Measurements from ENCODE around the gene COPZ2. TPM values are rescaled to one million over a fixed set of nuclear protein-coding genes. Genes with fewer than 3 reads are reported as not detected.
A peak's percentile ranks its signal among the peaks of the same experiment; 100 is the strongest.
"Not testable (repeated sequence)": the region's sequence is repeated elsewhere in the genome, so short reads cannot be mapped to it uniquely, and the experiment has no call there.

COPZ2 gene
- total RNA-seq, 1 donor from 2014 or later: 5.5 TPM

GRCh38 chr17:48031966-48032365 lies 5.6 kb downstream of the COPZ2 start:
- no peak for DNase-seq (ENCODE audit: low read depth in 2 of 2)

DNA sequence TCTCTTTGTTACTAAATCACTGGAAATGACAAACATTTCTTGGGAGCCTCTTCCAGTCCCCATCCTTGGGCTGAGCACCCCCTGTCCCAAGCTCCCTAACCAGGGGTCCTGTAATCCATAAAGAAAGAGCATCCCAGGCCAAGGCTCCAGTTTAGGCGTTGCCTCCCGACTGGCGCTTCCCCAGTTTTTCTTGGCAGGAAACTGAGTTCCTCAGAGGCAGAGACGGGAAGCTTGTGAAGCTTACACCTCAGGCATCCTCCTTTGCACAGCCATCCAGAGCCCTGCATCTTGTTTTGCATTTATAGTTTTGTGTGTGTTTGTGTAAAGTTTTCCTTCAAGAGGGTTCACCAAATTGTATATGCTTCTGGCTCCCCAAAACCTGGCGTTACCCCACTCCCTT lies 7.1 kb downstream of the COPZ2 start:
- DNase-seq (ENCODE audit: low read depth in 2 of 2): no peak

DNA sequence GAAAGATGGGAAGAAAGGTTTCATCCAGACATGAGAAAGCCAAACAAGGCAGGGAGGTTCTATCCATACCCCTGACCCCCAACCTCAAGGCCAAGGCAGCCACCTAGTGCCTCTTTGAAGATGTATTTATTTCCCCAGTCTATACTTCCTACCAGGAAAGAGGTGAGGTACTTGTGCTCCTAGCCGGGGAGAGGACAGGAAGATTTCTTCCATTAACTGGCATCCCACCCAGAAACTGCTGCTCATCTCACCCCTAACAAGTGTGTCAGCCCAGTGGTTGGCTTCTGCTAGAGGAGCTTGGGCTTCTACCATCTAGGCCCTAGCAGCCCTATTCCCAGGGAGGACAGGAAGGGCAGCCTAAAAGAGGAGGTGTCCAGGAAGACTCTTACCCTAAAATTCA lies 8.9 kb downstream of the COPZ2 start:
- DNase-seq (ENCODE audit: low read depth in 2 of 2): no peak

- DNase-seq (ENCODE audit: low read depth in 2 of 2): no peak
These were observed 10.1 kb downstream of the COPZ2 start for GRCh38 chr17:48027322-48027981.

- peak; percentile 70 to 84 for DNase-seq (ENCODE audit: low read depth in 2 of 2)
These were observed 10.9 kb downstream of the COPZ2 start for GRCh38 chr17:48026502-48027321.

DNA sequence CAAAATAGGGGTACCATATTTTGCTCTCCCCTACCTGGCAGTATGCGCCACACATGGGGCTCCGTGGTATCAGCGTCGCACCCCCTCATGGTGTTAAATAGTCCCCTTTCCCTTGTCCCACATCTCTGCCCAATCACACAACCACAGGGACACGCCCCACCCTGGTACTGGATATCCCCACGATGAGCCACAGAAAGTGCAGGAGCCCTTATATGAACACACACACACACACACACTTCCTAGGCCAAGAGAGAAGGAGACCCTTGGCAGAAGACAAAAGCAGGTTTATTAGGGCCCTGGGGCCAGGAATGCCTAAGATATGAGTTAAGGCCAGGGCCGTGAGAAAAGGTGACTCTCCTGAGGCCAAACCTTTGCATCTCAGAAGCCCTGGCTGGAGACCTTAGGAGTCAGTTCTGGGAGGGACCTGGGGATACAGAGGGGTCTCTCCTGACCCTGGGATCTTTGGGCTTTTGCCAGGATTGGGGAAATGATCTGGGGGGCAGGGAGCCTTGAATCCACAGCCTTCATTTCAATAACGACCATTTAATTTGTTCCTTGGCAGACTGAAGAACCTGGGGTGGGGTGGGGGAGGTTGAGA lies 11.6 kb downstream of the COPZ2 start:
- no peak for DNase-seq (ENCODE audit: low read depth in 2 of 2)

DNA sequence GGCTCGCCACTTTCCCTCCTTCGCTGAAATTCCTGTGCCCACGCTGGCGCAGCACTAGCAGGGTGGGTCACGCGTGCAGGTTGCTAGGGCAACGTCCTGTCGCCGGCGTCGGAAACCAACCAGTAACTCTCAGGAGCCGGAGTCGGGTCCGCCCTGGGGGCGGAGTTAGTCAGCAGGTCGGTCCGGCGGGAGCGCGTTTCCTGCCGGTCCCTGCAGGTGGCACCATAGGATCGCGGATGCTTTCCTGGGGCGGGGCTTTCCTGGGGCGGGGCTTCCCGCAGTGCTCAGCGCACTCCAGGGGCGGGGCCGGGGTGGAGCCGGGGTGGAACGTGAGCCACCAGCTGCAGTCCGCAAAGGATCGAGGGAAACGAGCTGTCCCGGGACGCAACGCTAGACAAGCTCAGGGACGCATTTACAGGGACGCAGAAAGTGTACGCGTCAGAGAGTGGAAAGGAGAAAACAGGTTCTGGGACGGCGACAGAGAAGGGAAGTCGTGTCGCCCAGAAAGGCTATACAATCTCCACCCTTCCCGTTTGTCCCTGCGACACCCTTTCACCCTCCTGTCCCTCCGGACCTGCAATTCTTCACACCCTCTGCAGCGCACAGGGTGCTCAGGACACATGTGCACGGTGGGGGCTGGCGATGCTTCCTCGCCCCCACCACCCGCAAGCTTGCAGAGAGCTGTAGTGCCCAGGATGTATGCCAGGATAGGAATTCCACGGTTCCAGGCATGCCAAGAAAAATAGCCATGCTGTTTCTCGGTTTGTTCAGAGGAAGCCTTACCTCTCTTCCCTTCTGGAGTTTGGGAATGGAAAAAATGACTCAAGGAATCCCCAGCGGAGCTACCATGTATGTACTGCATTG lies 12.3 kb downstream of the COPZ2 start:
- DNase-seq (ENCODE audit: low read depth in 2 of 2): peak; percentile 93 to 97

DNA sequence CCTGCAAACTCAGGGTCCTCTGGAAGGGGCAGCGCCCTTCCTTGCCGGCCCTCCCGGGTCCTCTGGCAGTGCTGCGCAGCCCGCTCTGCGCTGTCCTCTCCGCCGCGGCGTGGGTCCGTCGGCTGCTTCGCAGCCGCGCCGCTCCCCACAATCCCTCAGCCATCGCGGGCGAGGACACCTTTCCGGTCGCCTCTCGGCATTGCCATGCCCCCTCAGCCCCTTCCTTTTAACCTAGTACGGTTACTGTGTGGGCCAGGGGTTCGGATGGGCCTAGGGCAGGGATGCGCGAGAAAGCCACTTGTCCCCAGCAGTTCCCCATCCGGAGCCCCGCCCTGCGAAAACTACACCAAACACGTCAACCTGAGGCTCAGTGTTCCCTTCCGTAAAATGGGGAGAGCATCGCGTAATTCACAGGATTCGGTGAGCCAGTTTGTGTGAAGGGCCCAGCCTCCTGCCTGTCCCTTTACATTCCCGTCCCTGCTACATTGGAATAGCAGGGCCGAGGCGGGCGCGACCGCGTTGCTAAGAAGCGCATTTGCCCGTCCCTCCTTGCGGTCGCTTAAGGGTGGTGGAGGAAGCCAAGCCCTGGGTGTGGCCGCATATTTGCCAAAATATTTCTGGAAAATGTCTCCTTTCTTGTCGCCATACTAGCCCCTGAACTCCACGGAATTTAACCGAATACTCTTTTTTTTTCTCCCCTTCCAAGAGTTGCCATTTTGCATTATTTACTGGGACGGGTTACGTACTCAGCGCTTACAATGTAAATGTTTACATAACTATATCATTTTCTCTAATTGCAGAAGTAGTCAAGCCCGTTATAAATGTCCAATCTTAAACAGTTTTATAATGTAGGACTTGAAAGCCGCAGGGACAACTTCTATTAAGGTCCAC lies 13.2 kb downstream of the COPZ2 start:
- peak in 1 of 2 donors; percentile 23 for DNase-seq (ENCODE audit: low read depth in 2 of 2)

DNA sequence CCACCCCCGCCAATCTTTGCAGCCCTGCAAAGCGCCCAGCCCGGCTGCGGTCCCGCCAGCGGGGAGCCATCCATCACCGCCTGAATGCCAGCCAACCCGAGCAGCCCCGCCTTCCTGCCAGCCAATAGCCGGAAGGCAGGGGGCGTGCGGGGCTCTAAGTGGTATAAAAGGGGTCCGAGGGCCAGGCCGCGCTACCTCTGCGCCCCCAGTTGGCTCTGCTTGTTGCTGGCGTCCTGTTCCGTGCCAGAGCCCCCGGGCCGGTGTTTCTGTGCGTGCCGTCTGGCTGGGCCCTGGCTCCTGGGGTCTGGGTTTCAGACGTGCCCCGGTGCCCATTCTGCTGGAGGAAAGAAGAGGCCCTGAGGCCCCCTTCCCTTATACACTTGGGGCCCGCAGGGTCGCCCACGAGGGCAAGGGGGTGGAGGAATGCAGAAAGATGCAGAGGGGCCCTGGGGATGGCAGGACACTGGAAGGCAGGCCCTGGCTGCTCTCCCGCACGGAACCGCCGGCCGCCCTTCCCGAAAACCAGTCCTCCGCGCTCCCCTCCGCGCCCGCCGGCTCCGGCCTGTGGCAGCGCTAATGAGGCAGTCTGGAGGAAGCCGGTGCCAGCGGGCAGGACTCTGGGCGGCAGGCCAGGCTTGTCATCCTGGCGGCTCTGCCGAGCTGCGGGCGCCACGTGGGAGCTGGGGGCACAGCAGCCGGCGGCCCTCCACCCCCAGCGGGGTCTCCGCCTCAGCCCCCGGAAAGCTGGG lies 14.0 kb downstream of the COPZ2 start:
- DNase-seq (ENCODE audit: low read depth in 2 of 2): peak in 1 of 2 donors; percentile 66

GRCh38 chr17:48022901-48023300 lies 14.7 kb downstream of the COPZ2 start:
- no peak for DNase-seq (ENCODE audit: low read depth in 2 of 2)

GRCh38 chr17:48021934-48022333 lies 15.7 kb downstream of the COPZ2 start:
- no peak for DNase-seq (ENCODE audit: low read depth in 2 of 2)

DNA sequence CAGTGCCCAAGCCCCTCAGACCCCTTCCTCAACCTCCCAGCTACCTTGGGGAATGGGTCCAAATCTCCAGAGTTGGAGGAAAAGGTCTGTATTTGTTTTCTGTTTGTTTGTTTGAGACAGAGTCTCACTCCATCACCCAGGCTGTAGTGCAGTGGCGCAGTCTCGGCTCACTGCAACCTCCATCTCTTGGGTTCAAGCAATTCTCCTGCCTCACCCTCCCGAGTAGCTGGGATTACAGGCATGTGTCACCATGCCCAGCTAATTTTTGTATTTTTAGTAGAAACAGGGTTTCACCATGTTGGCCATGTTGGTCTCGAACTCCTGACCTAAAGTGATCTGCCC lies 19.8 kb downstream of the COPZ2 start:
- DNase-seq (ENCODE audit: low read depth in 2 of 2): not testable (repeated sequence)

DNA sequence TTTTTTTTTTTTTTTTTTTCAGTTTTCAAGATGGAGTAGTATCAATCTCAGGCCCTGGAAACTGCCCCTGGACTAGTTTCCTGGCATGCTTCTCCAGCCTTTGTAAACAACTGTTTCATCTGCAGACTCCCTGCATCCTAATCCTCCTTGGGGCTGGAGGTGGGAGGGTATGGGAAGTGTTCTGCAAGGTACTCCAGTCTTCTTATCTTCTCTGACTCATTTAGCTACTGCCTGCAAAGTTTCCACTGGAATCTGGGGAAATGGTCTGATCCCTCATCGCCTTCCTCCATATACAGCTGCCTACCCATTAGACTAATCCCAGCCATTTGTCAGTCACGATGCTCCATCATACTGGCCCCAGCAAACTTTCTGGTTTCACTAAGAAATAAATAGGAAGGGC lies 21.5 kb downstream of the COPZ2 start:
- no peak for DNase-seq (ENCODE audit: low read depth in 2 of 2)

GRCh38 chr17:48014595-48015111 lies 22.9 kb downstream of the COPZ2 start:
- no peak for DNase-seq (ENCODE audit: low read depth in 2 of 2)

GRCh38 chr17:48013876-48014594 lies 23.6 kb downstream of the COPZ2 start:
- DNase-seq (ENCODE audit: low read depth in 2 of 2): no peak

DNA sequence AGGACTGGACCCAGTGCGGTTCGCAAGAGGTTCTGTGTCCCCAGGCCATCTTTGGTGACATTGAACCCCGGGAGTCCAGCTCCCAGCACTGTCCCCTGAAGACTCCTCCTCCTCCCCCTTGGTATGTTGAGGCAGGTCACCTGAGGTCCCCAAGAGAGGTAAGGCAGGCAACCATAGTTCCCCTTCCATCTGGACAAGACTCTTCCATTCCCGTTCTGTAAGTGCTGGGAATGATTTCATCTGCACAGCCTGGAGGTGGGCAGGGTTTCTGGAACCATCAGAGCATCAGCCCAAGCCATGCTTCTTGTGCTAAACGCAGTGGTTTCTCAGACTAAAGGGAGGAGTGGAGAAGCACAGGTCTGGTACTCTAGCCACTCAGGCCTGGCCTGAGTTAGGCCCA lies 24.9 kb downstream of the COPZ2 start:
- DNase-seq (ENCODE audit: low read depth in 2 of 2): no peak

DNA sequence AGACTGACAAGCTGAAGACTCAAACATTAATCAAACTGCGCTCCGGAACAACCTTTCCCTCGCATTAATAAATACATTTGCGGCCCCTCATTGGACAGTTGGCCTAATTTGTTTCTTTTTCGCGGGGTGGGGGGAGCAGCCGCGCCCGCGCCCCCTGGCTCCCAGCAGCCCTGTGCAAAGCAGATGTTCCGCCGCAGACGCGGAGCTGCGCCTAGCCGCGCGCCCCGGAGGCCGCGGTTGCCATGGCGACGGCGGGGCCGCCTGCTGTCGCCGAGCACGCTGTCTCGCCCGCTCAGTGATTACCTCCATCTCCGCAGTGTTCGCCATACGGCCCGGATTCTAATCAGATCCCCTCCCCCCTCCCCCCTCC lies 25.5 kb downstream of the COPZ2 start:
- peak in 1 of 2 donors; percentile 31 for DNase-seq (ENCODE audit: low read depth in 2 of 2)

GRCh38 chr17:48011405-48012150 lies 26.0 kb downstream of the COPZ2 start:
- peak in 1 of 2 donors; percentile 33 for DNase-seq (ENCODE audit: low read depth in 2 of 2)
